ENCODE measurements around the gene POU2F1.

- TF ChIP-seq CTCF (IDR thresholded peaks at IDR 0.05) (no peak), POLR2A (IDR thresholded peaks at IDR 0.05) (no peak), POLR2AphosphoS5 (IDR thresholded peaks at IDR 0.05) (no peak)
Measured at GRCh38 chr1:167272369-167272957, 51.8 kb downstream of the POU2F1 start.

Measured in sigmoid colon (tissue), 4 donors.